Astrocyte of the cerebellum (primary cell): ENCODE data around the gene ASCL2.

Source experiments
- DNase-seq: peaks from one replicate; pipeline ENCODE4 v3.0.0-alpha.2; 2011; ENCODE audit warnings: low read depth
- H3K4me3 ChIP-seq: 2 replicates; pipeline ENCODE4 v1.5.1; 2011; ENCODE audit warnings: mild to moderate bottlenecking, low read depth, low read length, moderate library complexity
- CTCF ChIP-seq: IDR thresholded peaks from 2 replicates; pipeline ENCODE4 v1.5.1; 2012; ENCODE audit warnings: low read length, low read depth, moderate library complexity, mild to moderate bottlenecking; ENCODE audit errors: missing control alignments
- in situ Hi-C: cut with HindIII; loops from 2 replicates; pipeline ENCODE4 v1.10.0; 2017; ENCODE audit warnings: low sequenced_read_pairs

The ASCL2 gene

GRCh38 chr11:2300290-2300935 is 30.0 kb upstream of the ASCL2 start:
- no peak overlapping the region for H3K4me3 ChIP-seq
- no peak for DNase-seq
- no peak for TF ChIP-seq CTCF
- in situ Hi-C loops, result no loop called here

- TF ChIP-seq CTCF, result no peak
- DNase-seq, result no peak
- in situ Hi-C loops, result loop anchor here (5.0 kb wide), 2 partner anchors 57 to 117 kb away; no protein-coding TSS in a partner anchor
- no peak overlapping the region for H3K4me3 ChIP-seq
Observed at GRCh38 chr11:2299773-2300172, 29.4 kb upstream of the ASCL2 start.

GRCh38 chr11:2298795-2299761 is 28.7 kb upstream of the ASCL2 start:
- no peak overlapping the region for H3K4me3 ChIP-seq
- TF ChIP-seq CTCF, result peak; percentile 25
- DNase-seq, result no peak
- in situ Hi-C loops, result loop anchor here (5.0 kb wide), 2 partner anchors 57 to 117 kb away; no protein-coding TSS in a partner anchor

- no peak overlapping the region for H3K4me3 ChIP-seq
- no peak for DNase-seq
- TF ChIP-seq CTCF, result no peak
- in situ Hi-C loops, result loop anchor here (5.0 kb wide), 2 partner anchors 56 to 116 kb away; no protein-coding TSS in a partner anchor
Observed at GRCh38 chr11:2298131-2298794, 27.9 kb upstream of the ASCL2 start.

- in situ Hi-C loops, result loop anchor here (5.0 kb wide), 2 partner anchors 55 to 115 kb away; no protein-coding TSS in a partner anchor
- no peak for DNase-seq
- TF ChIP-seq CTCF, result no peak
- H3K4me3 ChIP-seq, result no peak overlapping the region
Observed at GRCh38 chr11:2297623-2298030, 27.2 kb upstream of the ASCL2 start.
